ENCODE results near the gene FLCN.

FLCN gene

DNA sequence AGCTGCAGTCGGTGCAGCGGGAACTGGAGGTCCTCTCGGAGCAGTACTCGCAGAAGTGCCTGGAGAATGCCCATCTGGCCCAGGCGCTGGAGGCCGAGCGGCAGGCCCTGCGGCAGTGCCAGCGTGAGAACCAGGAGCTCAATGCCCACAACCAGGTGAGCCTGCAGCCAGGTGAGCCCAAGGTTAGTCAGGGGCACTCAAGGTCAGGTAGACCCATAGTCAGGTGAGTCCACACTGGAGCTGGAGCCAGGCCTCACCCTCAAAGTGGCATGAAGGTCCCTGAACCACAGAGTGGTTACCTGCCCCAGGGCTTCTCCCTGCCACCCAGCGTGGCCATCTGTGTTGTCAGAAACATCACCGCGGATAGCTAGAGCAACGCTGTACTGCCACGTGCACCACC is 63.0 kb downstream of the FLCN start:
- H2AFZ ChIP-seq (ENCODE audit: insufficient read depth, low read length, poor library complexity) = no peak overlapping the region
- no peak overlapping the region for H3K23ac ChIP-seq (ENCODE audit: low read length)
- H3K4me1 ChIP-seq (ENCODE audit: control insufficient read depth in 1 of 2, insufficient read depth in 2 of 2, low read length in 2 of 2) = no peaks in the 10 kb centered on the region
- H3K4ac ChIP-seq (ENCODE audit: low read depth, low read length) = no peak overlapping the region
- no peak overlapping the region for H3K18ac ChIP-seq (ENCODE audit: low read length)
- no peak overlapping the region for H4K8ac ChIP-seq (ENCODE audit: low read depth, low read length)
- peak overlapping the region; percentile 5 for H3K4me3 ChIP-seq (ENCODE audit: low read depth, low read length)
- no peak overlapping the region for H3K27ac ChIP-seq (ENCODE audit: low read depth, low read length)
- no peak overlapping the region for H3K14ac ChIP-seq (ENCODE audit: low read length)
- WGBS (ENCODE audit: extremely low coverage, insufficient coverage, insufficient read length) = no CpG with 5 or more reads among the region's 14 CpGs
- DNase-seq = no peak
- H3K27me3 ChIP-seq (ENCODE audit: insufficient read depth, low read length) = no peaks in the 10 kb centered on the region
- no peak overlapping the region for H4K12ac ChIP-seq (ENCODE audit: low read depth, low read length)
- H3K79me2 ChIP-seq (ENCODE audit: control insufficient read depth, insufficient read depth, low read length, poor library complexity) = no peaks in the 10 kb centered on the region
- no peak overlapping the region for H3K4me2 ChIP-seq (ENCODE audit: low read length)
- no peaks in the 10 kb centered on the region for H3K9me3 ChIP-seq (ENCODE audit: insufficient read depth, low read depth, low read length)
- no peak overlapping the region for H2AK5ac ChIP-seq (ENCODE audit: low read length)
- no peak overlapping the region for H2BK12ac ChIP-seq (ENCODE audit: low read length)
- no peak overlapping the region for H2BK120ac ChIP-seq (ENCODE audit: insufficient read depth, low read length, poor library complexity)
- no peaks in the 10 kb centered on the region for H3K79me1 ChIP-seq (ENCODE audit: low read length)
- H3K9ac ChIP-seq (ENCODE audit: low read length) = no peak overlapping the region
- H3K36me3 ChIP-seq (ENCODE audit: control insufficient read depth in 1 of 2, insufficient read depth in 2 of 2, low read length in 2 of 2) = peaks cover 79 to 88% of the 10 kb centered on the region in 2 experiments
- H4K91ac ChIP-seq (ENCODE audit: low read depth, low read length) = no peak overlapping the region
- no peak overlapping the region for H2BK5ac ChIP-seq (ENCODE audit: low read depth, low read length, poor library complexity)

GRCh38 chr17:17172990-17173389 is 64.0 kb downstream of the FLCN start:
- no peak overlapping the region for H2BK12ac ChIP-seq (ENCODE audit: low read length)
- no peak overlapping the region for H2BK120ac ChIP-seq (ENCODE audit: insufficient read depth, low read length, poor library complexity)
- no peak overlapping the region for H3K4ac ChIP-seq (ENCODE audit: low read depth, low read length)
- no peak overlapping the region for H4K8ac ChIP-seq (ENCODE audit: low read depth, low read length)
- no CpG with 5 or more reads among the region's 9 CpGs for whole genome bisulfite sequencing (ENCODE audit: extremely low coverage, insufficient coverage, insufficient read length)
- no peaks in the 10 kb centered on the region for H3K79me2 ChIP-seq (ENCODE audit: control insufficient read depth, insufficient read depth, low read length, poor library complexity)
- no peak overlapping the region for H4K12ac ChIP-seq (ENCODE audit: low read depth, low read length)
- no peak overlapping the region for H3K23ac ChIP-seq (ENCODE audit: low read length)
- no peaks in the 10 kb centered on the region for H3K9me3 ChIP-seq (ENCODE audit: insufficient read depth, low read depth, low read length)
- H3K27ac ChIP-seq (ENCODE audit: low read depth, low read length) = no peak overlapping the region
- no peak overlapping the region for H2AK5ac ChIP-seq (ENCODE audit: low read length)
- no peak overlapping the region for H3K18ac ChIP-seq (ENCODE audit: low read length)
- H3K9ac ChIP-seq (ENCODE audit: low read length) = no peak overlapping the region
- DNase-seq = no peak
- H3K36me3 ChIP-seq (ENCODE audit: control insufficient read depth in 1 of 2, insufficient read depth in 2 of 2, low read length in 2 of 2) = peaks cover 80 to 89% of the 10 kb centered on the region in 2 experiments
- no peak overlapping the region for H4K91ac ChIP-seq (ENCODE audit: low read depth, low read length)
- H3K14ac ChIP-seq (ENCODE audit: low read length) = no peak overlapping the region
- no peaks in the 10 kb centered on the region for H3K79me1 ChIP-seq (ENCODE audit: low read length)
- no peaks in the 10 kb centered on the region for H3K27me3 ChIP-seq (ENCODE audit: insufficient read depth, low read length)
- H3K4me2 ChIP-seq (ENCODE audit: low read length) = no peak overlapping the region
- H3K4me3 ChIP-seq (ENCODE audit: low read depth, low read length) = no peak overlapping the region
- no peak overlapping the region for H2AFZ ChIP-seq (ENCODE audit: insufficient read depth, low read length, poor library complexity)
- H2BK5ac ChIP-seq (ENCODE audit: low read depth, low read length, poor library complexity) = no peak overlapping the region
- H3K4me1 ChIP-seq (ENCODE audit: control insufficient read depth in 1 of 2, insufficient read depth in 2 of 2, low read length in 2 of 2) = no peaks in the 10 kb centered on the region

DNA sequence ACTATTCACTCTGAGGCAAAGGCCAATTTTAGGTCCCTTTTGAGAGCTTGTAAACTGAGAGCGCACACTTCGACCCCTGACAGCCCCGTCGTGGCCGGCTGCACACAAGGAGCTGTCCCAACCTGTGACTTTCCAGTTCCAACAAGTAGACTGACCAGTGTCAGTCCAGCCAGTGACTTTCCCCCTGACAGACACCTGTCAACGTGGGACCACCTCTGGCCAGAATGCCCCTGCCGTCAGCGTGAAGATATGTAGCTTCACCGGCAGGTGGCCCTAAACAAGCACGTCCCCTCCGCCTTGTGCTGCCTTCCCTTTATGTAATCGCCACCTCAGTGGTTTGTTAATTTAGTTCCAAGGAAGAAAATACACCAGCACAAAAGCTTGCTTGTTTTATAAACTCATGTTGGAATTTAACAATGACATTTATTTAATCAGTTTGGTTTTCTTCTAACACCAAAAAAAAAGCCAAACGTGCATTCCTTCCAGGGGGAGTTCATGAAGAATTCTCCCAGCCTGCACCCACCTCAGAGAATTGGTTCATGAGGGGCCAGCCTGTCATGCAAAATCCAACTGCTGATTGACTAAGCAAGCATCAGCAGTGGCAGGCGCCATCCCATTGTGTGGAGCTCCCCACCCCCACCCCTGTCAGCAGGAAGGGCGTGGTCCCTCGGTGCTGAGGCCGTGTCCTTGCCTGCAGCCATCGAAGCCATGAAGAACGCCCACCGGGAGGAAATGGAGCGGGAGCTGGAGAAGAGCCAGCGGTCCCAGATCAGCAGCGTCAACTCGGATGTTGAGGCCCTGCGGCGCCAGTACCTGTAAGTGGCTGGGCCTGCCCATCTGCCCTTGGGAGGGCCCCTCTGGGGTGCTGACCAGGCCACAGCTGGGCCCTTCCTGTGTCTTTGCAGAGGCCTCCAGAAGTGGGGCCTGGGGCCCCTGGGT is 64.7 kb downstream of the FLCN start:
- Histone ChIP-seq H2AFZ (ENCODE audit: insufficient read depth, low read length, poor library complexity) (no peak overlapping the region), H3K23ac (ENCODE audit: low read length) (no peak overlapping the region), H4K8ac (ENCODE audit: low read depth, low read length) (no peak overlapping the region), H3K79me2 (ENCODE audit: control insufficient read depth, insufficient read depth, low read length, poor library complexity) (no peaks in the 10 kb centered on the region), H3K14ac (ENCODE audit: low read length) (no peak overlapping the region), H2AK5ac (ENCODE audit: low read length) (no peak overlapping the region), H3K4me3 (ENCODE audit: low read depth, low read length) (no peak overlapping the region), H3K9ac (ENCODE audit: low read length) (no peak overlapping the region), H3K36me3 (ENCODE audit: control insufficient read depth in 1 of 2, insufficient read depth in 2 of 2, low read length in 2 of 2) (peaks cover 82 to 92% of the 10 kb centered on the region in 2 experiments), H2BK12ac (ENCODE audit: low read length) (no peak overlapping the region), H3K4ac (ENCODE audit: low read depth, low read length) (no peak overlapping the region), H3K18ac (ENCODE audit: low read length) (no peak overlapping the region), H3K4me1 (ENCODE audit: control insufficient read depth in 1 of 2, insufficient read depth in 2 of 2, low read length in 2 of 2) (no peaks in the 10 kb centered on the region), H2BK5ac (ENCODE audit: low read depth, low read length, poor library complexity) (no peak overlapping the region), H3K27me3 (ENCODE audit: insufficient read depth, low read length) (no peaks in the 10 kb centered on the region), H3K27ac (ENCODE audit: low read depth, low read length) (no peak overlapping the region), H3K9me3 (ENCODE audit: insufficient read depth, low read depth, low read length) (peaks cover under 1% of the 10 kb centered on the region), H3K4me2 (ENCODE audit: low read length) (no peak overlapping the region), H4K91ac (ENCODE audit: low read depth, low read length) (no peak overlapping the region), H2BK120ac (ENCODE audit: insufficient read depth, low read length, poor library complexity) (no peak overlapping the region), H3K79me1 (ENCODE audit: low read length) (no peaks in the 10 kb centered on the region), H4K12ac (ENCODE audit: low read depth, low read length) (no peak overlapping the region)
- DNase-seq = no peak
- WGBS (ENCODE audit: extremely low coverage, insufficient coverage, insufficient read length) = no CpG with 5 or more reads among the region's 26 CpGs

DNA sequence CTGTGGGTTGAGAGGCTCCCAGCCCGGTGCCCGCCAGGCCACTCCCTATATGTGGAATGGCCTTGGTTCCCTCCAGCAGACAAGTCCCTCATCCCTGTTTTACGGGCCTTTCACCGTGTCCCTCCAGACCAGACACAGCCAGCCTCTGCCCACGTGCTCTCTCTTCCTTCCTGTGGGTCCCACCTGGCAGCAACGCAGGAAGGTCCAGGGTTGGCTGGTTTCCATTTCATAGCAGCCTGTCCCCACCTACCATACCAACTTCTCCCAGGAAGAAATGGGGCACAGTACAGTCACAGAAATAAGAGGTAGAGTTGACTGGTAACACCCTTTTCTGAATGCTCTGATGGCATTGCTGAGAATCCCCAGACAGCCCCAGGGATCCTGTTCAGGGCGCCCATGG is 65.8 kb downstream of the FLCN start:
- Histone ChIP-seq H2BK5ac (ENCODE audit: low read depth, low read length, poor library complexity) (no peak overlapping the region), H2BK120ac (ENCODE audit: insufficient read depth, low read length, poor library complexity) (no peak overlapping the region), H3K4ac (ENCODE audit: low read depth, low read length) (no peak overlapping the region), H3K14ac (ENCODE audit: low read length) (no peak overlapping the region), H3K9me3 (ENCODE audit: insufficient read depth, low read depth, low read length) (peaks cover 1% of the 10 kb centered on the region), H4K91ac (ENCODE audit: low read depth, low read length) (no peak overlapping the region), H3K9ac (ENCODE audit: low read length) (no peak overlapping the region), H3K18ac (ENCODE audit: low read length) (no peak overlapping the region), H2AFZ (ENCODE audit: insufficient read depth, low read length, poor library complexity) (no peak overlapping the region), H4K8ac (ENCODE audit: low read depth, low read length) (no peak overlapping the region), H2AK5ac (ENCODE audit: low read length) (no peak overlapping the region), H3K79me2 (ENCODE audit: control insufficient read depth, insufficient read depth, low read length, poor library complexity) (no peaks in the 10 kb centered on the region), H3K4me2 (ENCODE audit: low read length) (no peak overlapping the region), H3K27me3 (ENCODE audit: insufficient read depth, low read length) (no peaks in the 10 kb centered on the region), H3K27ac (ENCODE audit: low read depth, low read length) (no peak overlapping the region), H3K4me1 (ENCODE audit: control insufficient read depth in 1 of 2, insufficient read depth in 2 of 2, low read length in 2 of 2) (no peaks in the 10 kb centered on the region), H3K36me3 (ENCODE audit: control insufficient read depth in 1 of 2, insufficient read depth in 2 of 2, low read length in 2 of 2) (peaks cover 82 to 92% of the 10 kb centered on the region in 2 experiments), H3K4me3 (ENCODE audit: low read depth, low read length) (no peak overlapping the region), H3K79me1 (ENCODE audit: low read length) (no peaks in the 10 kb centered on the region), H3K23ac (ENCODE audit: low read length) (no peak overlapping the region), H2BK12ac (ENCODE audit: low read length) (no peak overlapping the region), H4K12ac (ENCODE audit: low read depth, low read length) (no peak overlapping the region)
- no peak for DNase-seq
- no CpG with 5 or more reads among the region's 7 CpGs for WGBS (ENCODE audit: extremely low coverage, insufficient coverage, insufficient read length)

Data from trophoblast cell (in vitro differentiated cells and primary cell).